Activated CD8-positive, alpha-beta memory T cell treated with anti-CD3 and anti-CD28 coated beads, Interleukin-2, amount 50 U/mL, for 1 hour (primary cell): Measurements from ENCODE around the gene THBD.

Source experiments
- DNase-seq: peaks from one replicate; pipeline ENCODE4 v3.0.0-alpha.2; 2020; ENCODE audit errors: extremely low read depth

The THBD gene

GRCh38 chr20:23061734-23062561 is 12.5 kb upstream of the THBD start:
- DNase-seq: no peak

- no peak for DNase-seq
These were observed 11.8 kb upstream of the THBD start for GRCh38 chr20:23061262-23061661.

- DNase-seq: no peak
These were observed 11.2 kb upstream of the THBD start for GRCh38 chr20:23060629-23061028.

- no peak for DNase-seq
These were observed 10.4 kb upstream of the THBD start for GRCh38 chr20:23059846-23060245.

GRCh38 chr20:23059001-23059400 is 9.5 kb upstream of the THBD start:
- DNase-seq: no peak

- no peak for DNase-seq
These were observed 8.8 kb upstream of the THBD start for GRCh38 chr20:23058240-23058639.

GRCh38 chr20:23052904-23053303 is 3.4 kb upstream of the THBD start:
- no peak for DNase-seq

- DNase-seq: no peak
These were observed 1.6 kb upstream of the THBD start for GRCh38 chr20:23050847-23051627.

GRCh38 chr20:23050076-23050838 is 785 bp upstream of the THBD start:
- DNase-seq: no peak

GRCh38 chr20:23048283-23049200 is 930 bp downstream of the THBD start:
- DNase-seq: no peak

GRCh38 chr20:23047738-23048214 is 1.7 kb downstream of the THBD start:
- DNase-seq: no peak

- DNase-seq: no peak
These were observed 2.3 kb downstream of the THBD start for GRCh38 chr20:23047001-23047737.

GRCh38 chr20:23046431-23046830 is 3.0 kb downstream of the THBD start:
- DNase-seq: no peak

GRCh38 chr20:23043376-23043775 is 6.1 kb downstream of the THBD start:
- no peak for DNase-seq

- DNase-seq: no peak
These were observed 7.2 kb downstream of the THBD start for GRCh38 chr20:23042270-23042669.

GRCh38 chr20:23039885-23040508 is 9.5 kb downstream of the THBD start:
- no peak for DNase-seq

- DNase-seq: no peak
These were observed 10.2 kb downstream of the THBD start for GRCh38 chr20:23039136-23039875.

- no peak for DNase-seq
These were observed 12.4 kb downstream of the THBD start for GRCh38 chr20:23037017-23037481.

- no peak for DNase-seq
These were observed 13.1 kb downstream of the THBD start for GRCh38 chr20:23036371-23036770.
